ENCODE results near the gene MDC1.
"Not testable (repeated sequence)": the region's sequence is repeated elsewhere in the genome, so short reads cannot be mapped to it uniquely, and the experiment has no call there.

MDC1 gene

GRCh38 chr6:30683183-30683979 lies 33.7 kb downstream of the MDC1 start:
- DNase-seq (ENCODE audit: low read depth, low spot score), result no peak

DNA sequence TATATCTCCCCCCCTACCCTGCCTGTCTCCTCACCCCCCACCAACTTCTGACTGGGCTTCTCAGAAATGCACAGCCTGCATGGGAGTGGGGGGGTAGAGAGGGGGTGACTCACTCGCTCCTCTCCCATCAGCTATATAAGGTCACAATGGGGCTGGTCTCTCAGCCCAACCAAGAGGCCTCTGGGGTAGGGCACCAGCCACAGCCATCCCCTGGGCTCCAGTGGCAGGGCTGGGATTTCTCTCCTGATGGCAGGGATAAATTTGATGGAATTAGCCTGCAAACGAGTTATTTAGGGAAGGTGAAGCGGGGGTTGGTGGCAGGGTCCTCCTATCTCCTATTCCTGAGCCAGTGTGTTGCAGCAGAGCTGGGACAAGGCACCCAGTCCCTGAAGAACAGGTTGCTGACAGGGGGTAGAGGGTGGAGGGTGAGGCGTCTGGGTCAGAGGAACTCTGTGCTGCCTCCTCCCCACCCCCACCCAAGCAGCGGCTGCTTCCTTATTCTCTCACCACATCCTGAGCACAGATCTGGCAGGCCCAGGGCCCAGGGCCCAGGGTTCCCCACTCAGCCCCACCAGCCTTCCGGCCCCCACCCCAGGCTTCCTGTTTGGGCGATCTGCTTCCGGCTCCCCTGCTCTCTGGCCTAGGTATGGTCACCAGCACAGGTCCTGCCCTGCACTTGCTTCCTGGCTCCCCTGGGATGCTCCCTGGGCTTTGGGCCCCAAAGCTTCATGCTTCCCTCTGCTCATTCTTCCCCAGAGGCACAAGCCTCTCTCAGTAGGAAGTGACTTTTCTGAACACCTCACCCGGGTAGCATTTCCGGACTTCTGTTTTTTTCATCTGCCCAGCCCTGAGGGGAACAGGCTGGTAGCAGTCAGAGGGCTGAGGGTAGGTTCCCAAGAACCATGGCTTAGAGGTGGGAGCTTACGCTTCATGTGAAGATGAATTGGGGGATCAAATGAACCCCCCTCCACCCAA lies 34.7 kb downstream of the MDC1 start:
- peak; percentile 73 for DNase-seq (ENCODE audit: low read depth, low spot score)

GRCh38 chr6:30681766-30682142 lies 35.3 kb downstream of the MDC1 start:
- no peak for DNase-seq (ENCODE audit: low read depth, low spot score)

DNA sequence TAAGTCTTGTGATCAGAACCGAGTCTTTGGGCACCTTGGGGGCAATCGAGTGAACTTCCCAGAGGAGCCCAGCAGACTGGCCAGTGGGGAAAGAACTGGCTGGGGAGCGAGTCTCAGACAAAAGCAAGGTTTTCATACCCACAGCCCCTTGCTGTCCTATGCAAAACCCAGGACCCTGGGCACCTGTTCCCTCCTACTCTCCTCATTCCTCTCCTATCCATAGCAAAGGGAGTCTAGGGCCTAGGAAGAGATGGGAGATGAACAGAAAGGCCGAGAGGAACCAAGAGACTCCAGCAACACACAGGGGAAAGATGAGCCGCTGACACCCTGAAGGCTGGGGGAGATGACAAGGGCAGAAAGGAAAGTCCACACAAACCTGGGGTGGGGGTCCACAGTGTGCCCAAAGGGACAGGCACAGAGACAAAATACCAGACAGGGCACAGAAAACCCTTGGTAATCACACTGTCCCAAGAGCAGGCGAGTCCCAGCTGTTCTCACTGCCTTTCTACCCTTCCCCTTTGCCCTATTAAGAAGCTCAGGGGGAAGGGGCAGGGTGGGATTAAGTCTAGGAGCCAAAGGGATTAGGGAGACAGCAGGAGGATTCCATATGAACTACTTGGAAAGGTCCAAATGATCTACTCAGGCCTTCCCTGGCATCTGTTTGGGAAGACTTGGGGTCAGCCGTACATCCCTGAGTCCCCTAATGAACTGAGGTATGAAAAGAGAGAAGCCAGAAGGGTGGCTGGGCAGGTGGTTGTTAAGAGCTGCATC lies 37.1 kb downstream of the MDC1 start:
- no peak for DNase-seq (ENCODE audit: low read depth, low spot score)

GRCh38 chr6:30678964-30679726 lies 37.9 kb downstream of the MDC1 start:
- DNase-seq (ENCODE audit: low read depth, low spot score), result peak; percentile 49

DNA sequence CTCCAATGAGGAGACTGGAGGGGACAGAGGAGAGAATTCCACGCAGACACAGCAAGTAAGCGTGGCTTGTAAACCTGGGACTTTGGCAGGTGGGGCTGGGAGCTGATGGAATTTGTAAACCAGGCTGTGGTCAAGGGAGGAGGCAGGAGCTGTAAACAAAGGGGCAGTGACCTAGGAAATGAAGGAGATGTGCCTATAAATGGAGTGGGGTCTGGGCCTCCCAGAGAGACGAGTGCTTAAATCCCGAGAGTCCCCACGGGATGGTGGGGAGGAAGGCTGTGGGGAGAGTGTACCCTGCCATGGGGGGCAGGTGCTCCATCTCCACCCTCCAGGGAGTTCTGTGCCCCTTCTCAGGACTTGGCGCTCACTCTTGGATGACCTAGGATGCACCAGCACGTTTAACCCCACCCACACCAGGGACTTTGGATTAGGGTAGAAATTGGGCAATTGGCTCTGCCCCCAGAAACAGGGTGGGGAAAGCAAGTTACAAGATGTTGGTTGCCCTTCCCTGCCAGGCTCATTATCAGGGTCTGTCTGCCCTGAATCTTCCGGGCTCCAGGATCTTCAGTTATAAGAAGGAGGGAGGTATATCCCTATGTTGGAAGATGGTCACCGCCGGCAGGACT lies 40.3 kb downstream of the MDC1 start:
- no peak for DNase-seq (ENCODE audit: low read depth, low spot score)

DNA sequence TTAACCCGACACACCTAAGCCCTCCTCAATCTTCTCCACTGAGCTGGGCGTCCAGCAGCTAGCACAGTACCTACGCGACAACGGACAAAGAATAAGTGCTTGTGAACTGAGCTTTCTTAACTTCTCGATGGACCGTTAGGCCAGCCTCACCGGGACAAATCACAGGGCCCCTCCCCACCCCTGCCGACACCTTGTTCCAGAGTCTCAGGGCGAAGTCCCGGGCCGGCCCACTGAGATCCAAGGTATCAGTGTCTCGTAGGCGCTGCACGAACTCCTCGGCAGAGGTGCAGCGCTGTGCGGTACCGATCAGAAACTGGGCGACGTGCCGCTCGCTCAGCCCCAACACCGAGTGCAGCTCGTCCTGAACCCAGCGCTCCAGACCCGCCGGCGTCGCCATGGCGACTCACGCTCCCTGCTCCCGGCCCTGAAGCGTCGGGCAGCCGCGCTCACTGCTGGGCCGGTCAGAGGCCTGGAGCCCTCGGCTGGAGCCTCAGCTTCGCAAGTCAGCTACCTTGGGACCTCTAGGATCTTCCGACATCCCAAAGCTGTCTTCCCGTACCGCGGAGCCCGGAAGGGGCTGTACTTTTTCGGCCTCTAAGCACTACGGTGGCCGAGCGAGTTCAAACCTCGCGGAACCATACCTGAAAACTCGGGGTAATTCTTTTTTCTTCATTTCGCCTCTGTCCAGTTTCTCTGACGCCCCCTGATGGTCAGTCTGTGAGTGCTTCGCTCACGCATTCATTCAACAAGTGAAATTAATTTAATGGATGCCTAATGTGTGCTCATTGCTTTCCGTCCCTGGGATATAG lies 44.4 kb downstream of the MDC1 start, which contains the start of gene DHX16:
TSS of gene DHX16 (minus strand) at position 562 of the 809 bp plus-strand sequence. CDS start at position 397, 165 bp downstream.
- peak; percentile 88 for DNase-seq (ENCODE audit: low read depth, low spot score)

GRCh38 chr6:30670760-30671527 lies 46.1 kb downstream of the MDC1 start:
- DNase-seq (ENCODE audit: low read depth, low spot score), result no peak

- DNase-seq (ENCODE audit: low read depth, low spot score), result not testable (repeated sequence)
These were observed 50.8 kb downstream of the MDC1 start for GRCh38 chr6:30666300-30666699.

DNA sequence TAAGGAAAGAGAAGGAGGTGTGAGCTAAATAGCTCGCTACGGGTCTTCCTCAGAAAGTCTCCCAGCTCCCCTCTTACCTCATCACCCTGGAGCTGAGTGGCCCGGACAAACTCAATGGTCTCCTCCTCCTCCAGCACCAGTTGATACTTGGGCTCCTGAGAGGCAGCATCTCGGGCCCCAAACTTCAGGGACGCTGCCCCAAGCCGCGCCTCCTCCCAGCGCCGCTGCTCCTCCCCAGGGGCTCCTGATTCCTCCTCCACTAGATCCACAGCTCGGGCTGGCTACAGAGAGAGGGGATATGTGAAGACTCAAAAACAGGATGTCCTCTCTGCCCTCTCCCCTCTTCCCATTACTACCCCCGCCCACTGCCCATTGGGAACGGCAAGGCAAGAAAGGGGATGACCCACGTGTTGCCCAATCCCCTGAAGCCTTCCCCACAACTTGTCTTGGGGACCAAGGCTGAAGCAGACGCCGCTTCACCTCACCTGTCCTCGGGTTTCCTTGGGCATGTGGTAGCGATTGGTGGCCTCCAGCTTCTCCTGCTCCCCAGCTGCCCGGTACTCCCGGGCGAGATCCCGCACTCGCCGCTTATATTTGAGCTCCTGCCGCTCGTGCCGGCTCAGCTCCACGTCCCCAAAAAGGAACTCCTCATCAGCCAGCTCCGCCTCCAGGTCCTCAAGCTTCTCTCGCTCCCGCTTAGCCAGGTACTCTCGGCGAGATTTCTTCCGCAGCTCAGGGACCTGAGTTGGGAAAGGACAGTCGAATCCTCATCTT lies 51.9 kb downstream of the MDC1 start:
- DNase-seq (ENCODE audit: low read depth, low spot score), result no peak

DNA sequence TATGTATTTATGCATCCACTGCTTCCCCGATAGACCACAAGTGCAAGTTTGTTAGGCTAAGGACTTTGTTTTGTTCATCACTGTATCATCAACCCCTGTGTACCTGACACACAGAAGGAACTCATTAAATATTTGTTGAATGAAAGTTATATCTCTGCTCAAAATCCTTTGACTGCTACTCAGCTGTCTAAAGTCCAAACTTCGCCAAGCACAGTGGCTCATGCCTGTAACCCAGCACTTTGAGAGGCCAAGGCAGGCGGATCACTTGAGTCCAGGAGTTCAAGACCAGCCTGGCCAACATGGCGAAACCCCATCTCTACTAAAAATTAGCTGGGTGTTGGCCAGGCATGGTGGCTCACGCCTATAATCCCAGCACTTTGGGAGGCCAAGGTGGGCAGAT lies 59.2 kb downstream of the MDC1 start:
- DNase-seq (ENCODE audit: low read depth, low spot score), result not testable (repeated sequence)

- no peak for DNase-seq (ENCODE audit: low read depth, low spot score)
These were observed 59.6 kb downstream of the MDC1 start for GRCh38 chr6:30657454-30657853.

- no peak for DNase-seq (ENCODE audit: low read depth, low spot score)
These were observed 60.6 kb downstream of the MDC1 start for GRCh38 chr6:30656513-30656912.

- no peak for DNase-seq (ENCODE audit: low read depth, low spot score)
These were observed 61.4 kb downstream of the MDC1 start for GRCh38 chr6:30655743-30656094.

DNA sequence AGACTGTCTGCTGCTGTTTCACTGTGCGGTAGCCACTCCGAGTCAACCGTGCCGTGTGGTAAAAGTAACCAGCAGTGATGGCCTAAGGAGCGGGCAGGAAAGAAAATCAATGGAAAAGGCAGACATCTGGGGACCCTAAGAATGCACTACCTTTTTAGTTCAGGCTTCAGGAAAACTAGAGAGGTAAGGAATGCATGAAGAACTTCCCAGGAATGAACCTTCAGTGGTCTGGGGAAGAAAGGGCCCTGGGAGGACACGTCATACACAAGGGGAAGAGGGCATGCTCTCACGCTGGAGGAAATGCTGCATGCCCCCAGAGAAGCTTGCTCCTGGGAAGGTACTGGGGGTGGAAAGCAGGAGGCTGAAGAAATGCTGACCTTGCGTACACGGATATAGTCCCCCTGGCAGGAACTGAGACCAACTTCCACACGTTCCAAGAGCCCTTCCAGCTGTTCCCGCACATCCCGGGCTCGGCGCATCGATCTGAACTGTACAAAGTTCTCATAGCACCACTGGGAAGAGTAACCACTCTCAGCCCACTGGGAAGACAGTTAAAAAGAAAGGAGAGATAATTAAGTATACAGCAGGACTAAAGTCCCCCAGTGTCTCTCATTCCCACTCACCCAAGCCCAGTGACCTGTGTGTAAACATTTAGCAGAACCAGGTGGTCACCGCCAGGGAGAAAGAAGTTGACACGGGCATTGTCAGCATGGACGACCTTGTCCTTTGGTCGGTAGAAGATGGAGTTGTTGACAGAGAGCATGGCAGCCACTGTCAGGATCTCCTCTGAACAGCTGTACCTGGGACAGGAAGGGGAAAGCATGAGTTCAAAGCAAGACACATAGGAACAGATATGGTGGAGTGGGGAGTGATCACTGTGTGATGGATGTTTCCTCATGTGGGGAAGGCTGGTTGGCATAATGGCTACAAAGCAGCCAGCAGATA lies 62.0 kb downstream of the MDC1 start:
- DNase-seq (ENCODE audit: low read depth, low spot score), result no peak

DNA sequence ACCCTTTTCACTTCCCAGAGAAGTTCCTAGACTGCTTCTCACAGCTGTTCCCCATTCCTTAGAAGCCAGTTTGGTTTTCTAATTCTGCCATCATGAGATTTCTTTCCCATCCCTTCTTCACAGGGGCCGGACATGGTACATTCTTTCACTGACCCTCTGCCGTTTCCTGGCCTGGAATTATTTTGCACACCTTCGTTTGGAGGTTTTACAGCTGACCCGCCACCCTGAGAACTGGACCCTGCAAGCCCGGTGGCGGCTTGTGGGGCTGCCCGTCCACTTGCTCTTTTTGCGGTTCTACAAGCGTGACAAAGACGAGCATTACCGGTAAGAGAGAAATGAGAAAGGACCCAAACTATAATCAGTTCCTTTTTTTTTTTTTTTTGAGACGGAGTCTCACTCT lies 65.9 kb downstream of the MDC1 start:
- DNase-seq (ENCODE audit: low read depth, low spot score), result no peak
